Gastrocnemius medialis (tissue), 4 donors: ENCODE measurements around the gene LBHD2. TPM values are rescaled to one million over a fixed set of nuclear protein-coding genes. Genes with fewer than 3 reads are reported as not detected.

Experiments
- ATAC-seq, 2 donors: fragments of 150-250 bp; one replicate each; pipeline ENCODE4 v1.9.1; 2016
- DNase-seq, 2 donors: peaks; one replicate each; pipeline ENCODE4 v3.0.0-alpha.2; 2019
- H3K27ac ChIP-seq, 4 donors: fragments of 200-600 bp; sonication (generic); 1 replicate in 1 of 4; 2 replicates in 3 of 4; pipeline ENCODE4 v1.5.1; 2016 to 2018; ENCODE audit warnings: mild to moderate bottlenecking in 2 of 4, moderate library complexity in 1 of 4
- H3K27me3 ChIP-seq, 3 donors: fragments of 200-600 bp; sonication (generic) in 2 of 3; 1 replicate in 1 of 3; 2 replicates in 2 of 3; pipeline versions ENCODE4 v1.5.1 to v1.6.0; 2016 to 2019; ENCODE audit warnings: mild to moderate bottlenecking in 1 of 3, moderate library complexity in 1 of 3
- H3K36me3 ChIP-seq, 2 donors: fragments of 200-600 bp; sonication (generic) in 1 of 2; one replicate each; pipeline ENCODE4 v1.5.1; 2017 to 2018
- H3K4me1 ChIP-seq, 2 donors: fragments of 200-600 bp; sonication (generic) in 1 of 2; one replicate each; pipeline ENCODE4 v1.5.1; 2016 to 2017; ENCODE audit warnings: mild to moderate bottlenecking in 2 of 2
- H3K4me3 ChIP-seq, 4 donors: fragments of 200-600 bp; sonication (generic) in 3 of 4; 1 replicate in 1 of 4; 2 replicates in 3 of 4; pipeline ENCODE4 v1.5.1; 2016 to 2019; ENCODE audit warnings: mild to moderate bottlenecking in 2 of 4
- H3K9me3 ChIP-seq, 3 donors: fragments of 200-600 bp; sonication (generic) in 2 of 3; 1 replicate in 1 of 3; 2 replicates in 2 of 3; pipeline ENCODE4 v1.5.1; 2016 to 2019
- POLR2A ChIP-seq, 2 donors: fragments of 450-650 bp; IDR thresholded peaks; one replicate each; pipeline ENCODE4 v1.6.1; 2017; ENCODE audit warnings: antibody characterized with exemption in 2 of 2, mild to moderate bottlenecking in 2 of 2, moderate library complexity in 2 of 2
- in situ Hi-C, 4 donors: fragments of 200-750 bp; cut with MboI; loops; one replicate each; pipeline versions ENCODE4 v1.15.0 to v1.8.0; 2017; ENCODE audit warnings: low sequenced_read_pairs in 4 of 4
- intact Hi-C: fragments of 100-400 bp; cut with DNase I; formaldehyde crosslinking; loops from one replicate; pipeline ENCODE4 v1.15.1; 2023; ENCODE audit warnings: low total_unique reads
- total RNA-seq, 4 donors: library from RNA; depleted of rRNA; stranded (reverse); fragments of >200 nt; gene quantifications; one replicate each; pipeline versions ENCODE4 v1.1.0 to v1.2.3, GENCODE V29; 2016
- TF ChIP-seq, protein P1 (sequence below), 5 experiments: fragments of 450-650 bp in 3 of 5; fragments of 200-600 bp in 2 of 5; sonication (generic) in 2 of 5; IDR thresholded peaks in 4 of 5; conservative IDR thresholded peaks in 1 of 5; 1 replicate in 4 of 5; 2 replicates in 1 of 5; pipeline ENCODE4 v1.5.1; 2016 to 2019; ENCODE audit warnings: antibody characterized with exemption in 5 of 5, mild to moderate bottlenecking in 3 of 5, moderate library complexity in 3 of 5

Gene LBHD2
- total RNA-seq, 4 donors from 2014 or later, result not detected

DNA sequence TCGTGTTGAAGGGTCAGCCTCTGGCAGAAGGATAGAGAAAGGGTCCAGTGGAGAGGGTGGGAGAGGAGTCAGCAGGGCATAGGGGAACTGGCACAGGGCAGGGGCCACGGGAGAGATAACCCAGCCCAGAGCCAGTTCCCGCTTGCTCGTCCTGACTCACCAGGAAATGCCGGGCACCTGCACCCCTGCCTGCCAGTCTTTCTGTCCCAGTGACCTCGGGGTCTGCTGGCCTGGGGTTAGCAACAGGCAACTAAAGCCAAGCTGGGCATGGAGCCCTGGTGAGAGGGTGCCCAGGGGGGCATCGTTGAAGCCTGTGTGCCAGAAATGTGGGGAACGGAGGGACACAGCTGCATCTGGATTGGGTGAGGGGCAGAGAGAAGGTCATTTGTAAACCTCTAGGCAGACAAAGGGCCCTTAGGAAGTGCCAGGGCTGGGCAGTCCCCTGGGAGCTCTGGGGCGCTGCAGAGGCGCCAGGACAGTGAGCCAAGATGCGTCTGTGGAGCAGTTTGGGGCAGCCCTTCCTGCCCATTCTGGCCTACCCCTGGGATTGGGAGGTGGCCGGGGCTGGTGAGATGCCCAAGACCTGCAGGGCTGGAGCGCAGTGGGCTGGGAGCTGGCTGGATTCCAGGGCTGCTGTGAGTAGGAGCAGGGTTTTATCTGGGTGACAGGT, 44.8 kb downstream of the LBHD2 start:
- ATAC-seq (peak in 1 of 2 donors; percentile 15), DNase-seq (peak in 1 of 2 donors; percentile 57)
- intact Hi-C loops (loop anchor here (5.0 kb wide), 1 partner anchor 51 kb away; no protein-coding TSS in a partner anchor), in situ Hi-C loops (loop anchor here in 1 of 4 donors (10.0 kb wide), 1 partner anchor 276 kb away; no protein-coding TSS in a partner anchor)
- Histone ChIP-seq H3K4me1 (peaks cover 36 to 43% of the 10 kb centered on the region in 2 donors), H3K9me3 (no peaks in the 10 kb centered on the region), H3K27ac (peak overlapping the region in 3 of 4 donors; percentile 52 to 56 (median 56)), H3K4me3 (no peak overlapping the region), H3K36me3 (peaks cover 0 to 21% of the 10 kb centered on the region in 2 donors), H3K27me3 (no peaks in the 10 kb centered on the region)
- TF ChIP-seq, protein P1, sequence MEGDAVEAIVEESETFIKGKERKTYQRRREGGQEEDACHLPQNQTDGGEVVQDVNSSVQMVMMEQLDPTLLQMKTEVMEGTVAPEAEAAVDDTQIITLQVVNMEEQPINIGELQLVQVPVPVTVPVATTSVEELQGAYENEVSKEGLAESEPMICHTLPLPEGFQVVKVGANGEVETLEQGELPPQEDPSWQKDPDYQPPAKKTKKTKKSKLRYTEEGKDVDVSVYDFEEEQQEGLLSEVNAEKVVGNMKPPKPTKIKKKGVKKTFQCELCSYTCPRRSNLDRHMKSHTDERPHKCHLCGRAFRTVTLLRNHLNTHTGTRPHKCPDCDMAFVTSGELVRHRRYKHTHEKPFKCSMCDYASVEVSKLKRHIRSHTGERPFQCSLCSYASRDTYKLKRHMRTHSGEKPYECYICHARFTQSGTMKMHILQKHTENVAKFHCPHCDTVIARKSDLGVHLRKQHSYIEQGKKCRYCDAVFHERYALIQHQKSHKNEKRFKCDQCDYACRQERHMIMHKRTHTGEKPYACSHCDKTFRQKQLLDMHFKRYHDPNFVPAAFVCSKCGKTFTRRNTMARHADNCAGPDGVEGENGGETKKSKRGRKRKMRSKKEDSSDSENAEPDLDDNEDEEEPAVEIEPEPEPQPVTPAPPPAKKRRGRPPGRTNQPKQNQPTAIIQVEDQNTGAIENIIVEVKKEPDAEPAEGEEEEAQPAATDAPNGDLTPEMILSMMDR (IDR thresholded peaks at IDR 0.05 in 4 of 5, conservative IDR thresholded peaks at IDR 0.05 in 1 of 5), result no peak
- no peak for TF ChIP-seq POLR2A (IDR thresholded peaks at IDR 0.05)

DNA sequence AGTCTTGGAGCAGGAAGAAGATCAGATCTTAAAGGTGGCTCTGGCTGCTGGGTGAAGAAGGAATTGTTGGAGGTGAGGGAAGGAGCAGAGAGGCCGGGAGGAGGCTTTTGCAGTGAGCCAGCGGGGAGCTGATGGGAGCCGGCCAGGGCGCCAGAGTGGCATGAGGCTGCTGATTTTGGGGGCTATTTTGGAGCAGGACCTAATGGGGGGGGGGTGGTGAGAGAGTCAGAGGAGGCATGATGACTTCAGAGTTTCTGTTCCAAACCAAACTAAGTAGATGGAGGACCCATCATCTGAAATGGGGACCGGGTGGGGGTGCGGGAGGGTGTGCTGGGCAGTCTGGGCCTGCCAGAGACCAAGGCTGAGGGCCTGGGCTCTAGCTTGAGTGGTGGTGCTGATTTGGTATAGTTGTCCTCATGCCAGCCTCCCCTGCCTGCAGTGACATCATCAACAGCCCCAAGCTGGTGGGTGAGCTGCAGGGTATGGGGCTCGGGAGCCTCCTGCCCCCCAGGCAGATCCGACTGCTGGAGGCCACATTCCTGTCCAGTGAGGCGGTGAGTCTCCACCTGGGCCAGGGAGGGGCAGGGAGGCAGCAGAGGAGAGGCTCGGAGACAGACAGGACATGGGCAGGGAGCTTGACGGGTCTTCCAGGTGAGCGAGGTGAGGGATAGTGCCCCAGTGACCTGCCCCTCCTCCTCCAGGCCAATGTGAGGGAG, 45.4 kb downstream of the LBHD2 start:
- intact Hi-C loops, result loop anchor here (5.0 kb wide), 1 partner anchor 52 kb away; no protein-coding TSS in a partner anchor
- Histone ChIP-seq H3K27me3 (no peaks in the 10 kb centered on the region), H3K27ac (peak overlapping the region in 3 of 4 donors; percentile 46 to 56 (median 52)), H3K4me1 (peaks cover 30 to 36% of the 10 kb centered on the region in 2 donors), H3K36me3 (peaks cover 0 to 24% of the 10 kb centered on the region in 2 donors), H3K4me3 (no peak overlapping the region), H3K9me3 (no peaks in the 10 kb centered on the region)
- no peak for TF ChIP-seq POLR2A (IDR thresholded peaks at IDR 0.05)
- TF ChIP-seq, protein P1 (IDR thresholded peaks at IDR 0.05 in 4 of 5, conservative IDR thresholded peaks at IDR 0.05 in 1 of 5), result no peak
- in situ Hi-C loops, result loop anchor here in 1 of 4 donors (10.0 kb wide), 1 partner anchor 275 kb away; no protein-coding TSS in a partner anchor
- DNase-seq, result no peak
- no peak for ATAC-seq

DNA sequence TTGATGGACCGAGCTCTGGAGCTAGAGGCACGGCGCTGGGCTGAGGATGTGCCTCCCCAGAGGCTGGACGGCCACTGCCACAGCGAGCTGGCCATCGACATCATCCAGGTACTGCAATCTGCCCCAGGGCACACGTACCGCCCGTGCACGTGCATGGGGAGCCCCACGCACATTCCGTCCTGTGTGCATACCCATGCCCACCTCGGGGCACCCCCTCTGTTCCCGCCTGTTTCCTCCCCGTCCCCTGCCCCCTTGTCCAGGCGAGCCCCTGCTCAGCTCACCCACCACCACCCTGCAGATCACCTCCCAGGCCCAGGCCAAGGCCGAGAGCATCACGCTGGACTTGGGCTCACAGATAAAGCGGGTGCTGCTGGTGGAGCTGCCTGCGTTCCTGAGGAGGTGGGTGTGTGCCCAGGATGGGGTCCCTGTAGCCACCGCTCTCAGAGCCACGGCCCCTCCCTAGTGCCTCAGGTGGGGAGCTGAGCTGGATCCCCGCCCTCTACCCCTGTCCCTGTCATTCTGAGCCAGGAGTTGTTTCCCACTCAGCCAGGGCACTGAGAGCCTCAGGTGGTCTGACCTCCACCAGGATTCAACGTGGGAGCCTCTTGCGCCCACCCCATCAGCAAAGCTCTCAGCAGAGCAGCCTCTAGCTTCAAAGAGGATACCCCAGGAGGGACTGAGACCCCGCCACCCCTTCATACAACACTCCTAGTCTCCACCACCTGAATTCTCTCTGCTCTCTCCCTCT, 46.2 kb downstream of the LBHD2 start:
- peaks cover 0 to 32% of the 10 kb centered on the region in 2 donors for H3K36me3 ChIP-seq
- no peaks in the 10 kb centered on the region for H3K9me3 ChIP-seq
- peaks cover 24 to 30% of the 10 kb centered on the region in 2 donors for H3K4me1 ChIP-seq
- H3K27me3 ChIP-seq, result no peaks in the 10 kb centered on the region
- DNase-seq, result no peak
- TF ChIP-seq, protein P1 (IDR thresholded peaks at IDR 0.05 in 4 of 5, conservative IDR thresholded peaks at IDR 0.05 in 1 of 5), result no peak
- no peak for TF ChIP-seq POLR2A (IDR thresholded peaks at IDR 0.05)
- intact Hi-C loops, result no loop called here
- H3K27ac ChIP-seq, result peak overlapping the region in 1 of 4 donors; percentile 29
- in situ Hi-C loops, result no loop called here
- no peak for ATAC-seq
- no peak overlapping the region for H3K4me3 ChIP-seq

DNA sequence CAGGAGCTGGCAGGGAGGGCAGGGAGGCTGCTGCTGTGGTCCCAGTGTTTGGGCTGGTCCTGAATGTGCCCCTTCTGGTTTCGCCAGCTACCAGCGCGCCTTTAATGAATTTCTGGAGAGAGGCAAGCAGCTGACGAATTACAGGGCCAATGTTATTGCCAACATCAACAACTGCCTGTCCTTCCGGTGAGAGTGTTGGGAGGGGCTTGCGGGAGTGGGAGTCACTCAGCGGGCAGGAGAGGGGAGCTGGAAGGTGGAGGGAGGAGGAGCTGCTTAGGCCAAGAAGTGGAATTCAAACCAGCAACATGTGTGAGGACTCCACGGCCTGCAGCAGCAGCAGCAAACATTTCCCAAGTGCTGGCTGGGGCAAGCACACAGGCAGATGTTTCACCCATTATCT, 47.0 kb downstream of the LBHD2 start:
- DNase-seq (no peak), ATAC-seq (no peak)
- no peak overlapping the region for H3K4me3 ChIP-seq
- in situ Hi-C loops (no loop called here), intact Hi-C loops (no loop called here)
- no peaks in the 10 kb centered on the region for H3K27me3 ChIP-seq
- H3K36me3 ChIP-seq, result peaks cover 0 to 34% of the 10 kb centered on the region in 2 donors
- H3K4me1 ChIP-seq, result peaks cover 23 to 29% of the 10 kb centered on the region in 2 donors
- TF ChIP-seq, protein P1 (IDR thresholded peaks at IDR 0.05 in 4 of 5, conservative IDR thresholded peaks at IDR 0.05 in 1 of 5), result no peak
- no peak for TF ChIP-seq POLR2A (IDR thresholded peaks at IDR 0.05)
- H3K27ac ChIP-seq, result peak overlapping the region in 1 of 4 donors; percentile 29
- H3K9me3 ChIP-seq, result no peaks in the 10 kb centered on the region
